ENCODE results near the gene HOXC6. TPM values are rescaled to one million over a fixed set of nuclear protein-coding genes. Genes with fewer than 3 reads are reported as not detected.

HOXC6 gene
- total and polyA plus RNA-seq, 2 experiments from 2014 or later, result not detected

GRCh38 chr12:53998110-53998899 is 29.9 kb upstream of the HOXC6 start:
- peaks cover 20% of the 10 kb centered on the region for H4K20me1 ChIP-seq (replicated peaks; ENCODE audit: insufficient read depth)

More at GRCh38 chr12:53998110-53998899, 29.9 kb upstream of the HOXC6 start:
- H3K27me3 Mint-ChIP-seq (ENCODE audit: insufficient read depth, low read depth, poor library complexity), result peaks cover 100% of the 10 kb centered on the region
- TF ChIP-seq CREB1 (CRISPR knock-in tag; IDR thresholded peaks at IDR 0.05; ENCODE audit: low read depth) (no peak), EZH2 (IDR thresholded peaks at IDR 0.05; ENCODE audit: low read depth, unreplicated experiment) (no peak), ZNF114 (CRISPR knock-in tag; IDR thresholded peaks at IDR 0.05) (no peak), ETS1 (IDR thresholded peaks at IDR 0.05) (no peak), NANOG (IDR thresholded peaks at IDR 0.05; ENCODE audit: borderline replicate concordance) (no peak), STAT1 (IDR thresholded peaks at IDR 0.05; ENCODE audit: unreplicated experiment) (no peak), ZNF462 (CRISPR knock-in tag; IDR thresholded peaks at IDR 0.05) (no peak), EZH2phosphoT487 (IDR thresholded peaks at IDR 0.05; ENCODE audit: unreplicated experiment) (no peak), ZNF331 (CRISPR knock-in tag; IDR thresholded peaks at IDR 0.05; ENCODE audit: low read depth) (no peak), POLR2AphosphoS5 (IDR thresholded peaks at IDR 0.05; ENCODE audit: low read depth) (no peak), JUNB (IDR thresholded peaks at IDR 0.05; ENCODE audit: unreplicated experiment) (no peak), REST (IDR thresholded peaks at IDR 0.05; ENCODE audit: unreplicated experiment) (no peak)
- TF ChIP-seq, protein P1, sequence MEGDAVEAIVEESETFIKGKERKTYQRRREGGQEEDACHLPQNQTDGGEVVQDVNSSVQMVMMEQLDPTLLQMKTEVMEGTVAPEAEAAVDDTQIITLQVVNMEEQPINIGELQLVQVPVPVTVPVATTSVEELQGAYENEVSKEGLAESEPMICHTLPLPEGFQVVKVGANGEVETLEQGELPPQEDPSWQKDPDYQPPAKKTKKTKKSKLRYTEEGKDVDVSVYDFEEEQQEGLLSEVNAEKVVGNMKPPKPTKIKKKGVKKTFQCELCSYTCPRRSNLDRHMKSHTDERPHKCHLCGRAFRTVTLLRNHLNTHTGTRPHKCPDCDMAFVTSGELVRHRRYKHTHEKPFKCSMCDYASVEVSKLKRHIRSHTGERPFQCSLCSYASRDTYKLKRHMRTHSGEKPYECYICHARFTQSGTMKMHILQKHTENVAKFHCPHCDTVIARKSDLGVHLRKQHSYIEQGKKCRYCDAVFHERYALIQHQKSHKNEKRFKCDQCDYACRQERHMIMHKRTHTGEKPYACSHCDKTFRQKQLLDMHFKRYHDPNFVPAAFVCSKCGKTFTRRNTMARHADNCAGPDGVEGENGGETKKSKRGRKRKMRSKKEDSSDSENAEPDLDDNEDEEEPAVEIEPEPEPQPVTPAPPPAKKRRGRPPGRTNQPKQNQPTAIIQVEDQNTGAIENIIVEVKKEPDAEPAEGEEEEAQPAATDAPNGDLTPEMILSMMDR (conservative IDR thresholded peaks at IDR 0.05; ENCODE audit: low read depth in 2 of 2), result no peak
- ATAC-seq (no peak), DNase-seq (ENCODE audit: low spot score) (no peak)
- H3K9me2 ChIP-seq (ENCODE audit: insufficient read depth), result no peaks in the 10 kb centered on the region
- peaks cover 100% of the 10 kb centered on the region for H3K27me3 ChIP-seq (ENCODE audit: insufficient read depth)
- H3K4me3 Mint-ChIP-seq, result peak overlapping the region; percentile 43; the same call in 1 of the 3 replicates
- H3K4me3 ChIP-seq, result no peak overlapping the region
- H3F3A ChIP-seq (replicated peaks; ENCODE audit: low read depth), result peaks cover 40% of the 10 kb centered on the region
- no peaks in the 10 kb centered on the region for H3K36me3 ChIP-seq (ENCODE audit: insufficient read depth)
- H3K4me1 Mint-ChIP-seq, result peaks cover 42% of the 10 kb centered on the region
- no peak overlapping the region for H3K27ac ChIP-seq (ENCODE audit: low read depth)
- H3K27ac Mint-ChIP-seq, result no peak overlapping the region
- 0 out of 2 replicates have a peak overlapping the region, but pooled peaks have one; percentile 26 for H3K4me2 ChIP-seq
- peaks cover 3% of the 10 kb centered on the region for H3K9me3 Mint-ChIP-seq
- peaks cover 28% of the 10 kb centered on the region for H3K4me1 ChIP-seq (ENCODE audit: insufficient read depth)
- H3K36me3 Mint-ChIP-seq (ENCODE audit: low read depth), result no peaks in the 10 kb centered on the region
- no peak overlapping the region for H2AFZ ChIP-seq
- H3K79me2 ChIP-seq (replicated peaks; ENCODE audit: insufficient read depth), result no peaks in the 10 kb centered on the region

All from GM23338 (cell line).